ENCODE measurements around the gene ABCB8. TPM values are rescaled to one million over a fixed set of nuclear protein-coding genes. Genes with fewer than 3 reads are reported as not detected.

ABCB8 gene
- total and polyA plus RNA-seq, 9 of the 15 experiments (the other 6 are each of a cell fraction or from before 2014, with no cell fraction given), result 7.6 to 106 (median 36.3) TPM

- Histone ChIP-seq H3K9me1 (ENCODE audit: control insufficient read depth, insufficient read depth, low read length) (no peaks in the 10 kb centered on the region), H3K4me3 (no peak overlapping the region), H3K9ac (ENCODE audit: insufficient read depth in 1 of 2, low read depth in 2 of 2, low read length in 2 of 2) (peak overlapping the region in 1 of 2 experiments; percentile 74; a peak in 2 of 4 replicates), H3K36me3 (ENCODE audit: control insufficient read depth, insufficient read depth, low read length) (peaks cover 90% of the 10 kb centered on the region), H3K79me2 (ENCODE audit: control insufficient read depth, insufficient read depth, low read length) (peaks cover 21% of the 10 kb centered on the region), H3K9me3 (replicated peaks; ENCODE audit: control insufficient read depth, insufficient read depth, low read depth, low read length) (no peaks in the 10 kb centered on the region), H3K27ac (ENCODE audit: extremely low read depth, low read depth, low read length) (no peak overlapping the region), H3K4me2 (ENCODE audit: insufficient read depth, low read length) (no peak overlapping the region), H3K4me1 (replicated peaks in 1 of 2; ENCODE audit: control insufficient read depth in 2 of 2, insufficient read depth in 2 of 2, low read length in 2 of 2) (peaks cover 23 to 73% of the 10 kb centered on the region in 2 experiments), H3K27me3 (ENCODE audit: control insufficient read depth in 2 of 2, insufficient read depth in 2 of 2, low read length in 2 of 2) (no peaks in the 10 kb centered on the region), H2AFZ (ENCODE audit: low read depth, low read length) (no peak overlapping the region), H4K20me1 (replicated peaks; ENCODE audit: control insufficient read depth, insufficient read depth, low read length) (peaks cover 5% of the 10 kb centered on the region)
- POLR2A ChIA-PET, result interaction anchor here (1.2 to 1.8 kb wide), 5 partner anchors 8 to 48 kb away, joined by 4 to 8 read pairs (median 5); partner anchors contain the start of gene ABCB8
- intact Hi-C loops (cut with micrococcal nuclease) (no loop called here), in situ Hi-C loops (cut with MboI) (no loop called here)
- ATAC-seq, result no peak
- FAIRE-seq, result no peak
- DNase-seq (ENCODE audit: extremely low read depth in 1 of 4, low spot score in 3 of 4), result no peak
- CTCF ChIA-PET (ENCODE audit: low intra/inter-chr PET ratio), result no interaction called here
- TF ChIP-seq RBM14 (IDR thresholded peaks at IDR 0.05; ENCODE audit: borderline replicate concordance, insufficient read depth, low read depth, low read length) (no peak), ZNF695 (CRISPR knock-in tag; IDR thresholded peaks at IDR 0.05) (no peak), ZNF280A (IDR thresholded peaks at IDR 0.05; ENCODE audit: low read depth, partially characterized antibody) (no peak), POLR2G (IDR thresholded peaks at IDR 0.05; ENCODE audit: low read depth, low read length) (peak; percentile 62), RBFOX2 (IDR thresholded peaks at IDR 0.05; ENCODE audit: low read depth, low read length) (peak; percentile 56), EGR1 (conservative IDR thresholded peaks at IDR 0.05) (no peak)
- whole genome bisulfite sequencing (ENCODE audit: insufficient coverage, low coverage, missing lambda C conversion rate), result 80% methylated on average over 7 of the region's 7 CpGs
- no TSS peak for BruUV-seq (replicated peaks)
These were observed 47.4 kb downstream of the ABCB8 start for GRCh38 chr7:151075662-151075971.

All from K562 (cell line).